ENCODE results near the gene DCLK1. TPM values are rescaled to one million over a fixed set of nuclear protein-coding genes. Genes with fewer than 3 reads are reported as not detected.
"Not testable (repeated sequence)": the region's sequence is repeated elsewhere in the genome, so short reads cannot be mapped to it uniquely, and the experiment has no call there.

The DCLK1 gene
- total RNA-seq, 2 experiments from 2014 or later, result not detected

- Mint-ChIP-seq H3K27me3 (no peaks in the 10 kb centered on the region), H3K9me3 (peaks cover 2% of the 10 kb centered on the region), H3K27ac (no peak overlapping the region), H3K36me3 (no peaks in the 10 kb centered on the region), H3K4me3 (no peak overlapping the region), H3K4me1 (no peaks in the 10 kb centered on the region)
- DNase-seq (no peak), ATAC-seq (ENCODE audit: low read depth) (no peak)
- POLR2A ChIA-PET, result no interaction called here
Measured at GRCh38 chr13:36089130-36089647, 42.0 kb downstream of the DCLK1 start.

GRCh38 chr13:36088463-36088862 lies 42.7 kb downstream of the DCLK1 start:
- Mint-ChIP-seq H3K4me3 (no peak overlapping the region), H3K27ac (no peak overlapping the region), H3K36me3 (no peaks in the 10 kb centered on the region), H3K27me3 (no peaks in the 10 kb centered on the region), H3K9me3 (peaks cover 2% of the 10 kb centered on the region), H3K4me1 (no peaks in the 10 kb centered on the region)
- ATAC-seq (ENCODE audit: low read depth) (no peak), DNase-seq (no peak)
- POLR2A ChIA-PET, result no interaction called here

- ATAC-seq (ENCODE audit: low read depth), result no peak
- H3K4me1 Mint-ChIP-seq, result no peaks in the 10 kb centered on the region
- H3K27ac Mint-ChIP-seq, result no peak overlapping the region
- H3K36me3 Mint-ChIP-seq, result no peaks in the 10 kb centered on the region
- H3K4me3 Mint-ChIP-seq, result no peak overlapping the region
- no peak for DNase-seq
- POLR2A ChIA-PET, result no interaction called here
- no peaks in the 10 kb centered on the region for H3K27me3 Mint-ChIP-seq
- peaks cover 2% of the 10 kb centered on the region for H3K9me3 Mint-ChIP-seq
Measured at GRCh38 chr13:36088001-36088400, 43.2 kb downstream of the DCLK1 start.

- POLR2A ChIA-PET, result no interaction called here
- no peak for DNase-seq
Measured at GRCh38 chr13:36086117-36086516, 45.1 kb downstream of the DCLK1 start.

GRCh38 chr13:36084131-36084530 lies 47.1 kb downstream of the DCLK1 start:
- ATAC-seq (ENCODE audit: low read depth), result no peak
- POLR2A ChIA-PET, result no interaction called here
- DNase-seq, result no peak
- H3K27me3 Mint-ChIP-seq, result no peaks in the 10 kb centered on the region
- no peak overlapping the region for H3K4me3 Mint-ChIP-seq
- H3K27ac Mint-ChIP-seq, result no peak overlapping the region
- no peaks in the 10 kb centered on the region for H3K4me1 Mint-ChIP-seq
- no peaks in the 10 kb centered on the region for H3K36me3 Mint-ChIP-seq
- H3K9me3 Mint-ChIP-seq, result peaks cover 5% of the 10 kb centered on the region

More at GRCh38 chr13:36086117-36086516, 45.1 kb downstream of the DCLK1 start:
- H3K4me1 Mint-ChIP-seq, result no peaks in the 10 kb centered on the region
- H3K27me3 Mint-ChIP-seq, result no peaks in the 10 kb centered on the region
- peaks cover 4% of the 10 kb centered on the region for H3K9me3 Mint-ChIP-seq
- H3K36me3 Mint-ChIP-seq, result no peaks in the 10 kb centered on the region
- no peak overlapping the region for H3K4me3 Mint-ChIP-seq
- no peak for ATAC-seq (ENCODE audit: low read depth)
- H3K27ac Mint-ChIP-seq, result no peak overlapping the region

- H3K4me3 Mint-ChIP-seq, result no peak overlapping the region
- no peaks in the 10 kb centered on the region for H3K4me1 Mint-ChIP-seq
- ATAC-seq (ENCODE audit: low read depth), result no peak
- no peaks in the 10 kb centered on the region for H3K36me3 Mint-ChIP-seq
- no peaks in the 10 kb centered on the region for H3K27me3 Mint-ChIP-seq
- POLR2A ChIA-PET, result no interaction called here
- H3K9me3 Mint-ChIP-seq, result peaks cover 5% of the 10 kb centered on the region
- DNase-seq, result no peak
- no peak overlapping the region for H3K27ac Mint-ChIP-seq
Measured at GRCh38 chr13:36082806-36083205, 48.4 kb downstream of the DCLK1 start.

- H3K36me3 Mint-ChIP-seq, result no peaks in the 10 kb centered on the region
- POLR2A ChIA-PET, result no interaction called here
- no peak overlapping the region for H3K4me3 Mint-ChIP-seq
- ATAC-seq (ENCODE audit: low read depth), result no peak
- H3K27ac Mint-ChIP-seq, result no peak overlapping the region
- H3K9me3 Mint-ChIP-seq, result peaks cover 5% of the 10 kb centered on the region
- H3K27me3 Mint-ChIP-seq, result no peaks in the 10 kb centered on the region
- DNase-seq, result no peak
- H3K4me1 Mint-ChIP-seq, result no peaks in the 10 kb centered on the region
Measured at GRCh38 chr13:36082396-36082795, 48.8 kb downstream of the DCLK1 start.

GRCh38 chr13:36076211-36076610 lies 55.0 kb downstream of the DCLK1 start:
- H3K27me3 Mint-ChIP-seq, result no peaks in the 10 kb centered on the region
- no peaks in the 10 kb centered on the region for H3K4me1 Mint-ChIP-seq
- no peak for DNase-seq
- POLR2A ChIA-PET, result no interaction called here
- no peak for ATAC-seq (ENCODE audit: low read depth)
- H3K9me3 Mint-ChIP-seq, result peaks cover 3% of the 10 kb centered on the region
- no peak overlapping the region for H3K27ac Mint-ChIP-seq
- H3K4me3 Mint-ChIP-seq, result no peak overlapping the region
- H3K36me3 Mint-ChIP-seq, result no peaks in the 10 kb centered on the region

- H3K9me3 Mint-ChIP-seq, result no peaks in the 10 kb centered on the region
- H3K27ac Mint-ChIP-seq, result no peak overlapping the region
- H3K36me3 Mint-ChIP-seq, result no peaks in the 10 kb centered on the region
- POLR2A ChIA-PET, result no interaction called here
- peaks cover 1% of the 10 kb centered on the region for H3K27me3 Mint-ChIP-seq
- no peaks in the 10 kb centered on the region for H3K4me1 Mint-ChIP-seq
- DNase-seq (no peak), ATAC-seq (ENCODE audit: low read depth) (no peak)
- no peak overlapping the region for H3K4me3 Mint-ChIP-seq
Measured at GRCh38 chr13:36074659-36075058, 56.5 kb downstream of the DCLK1 start.

- Mint-ChIP-seq H3K4me3 (no peak overlapping the region), H3K36me3 (no peaks in the 10 kb centered on the region), H3K27me3 (peaks cover 3% of the 10 kb centered on the region), H3K9me3 (no peaks in the 10 kb centered on the region), H3K4me1 (no peaks in the 10 kb centered on the region), H3K27ac (no peak overlapping the region)
- POLR2A ChIA-PET, result no interaction called here
- ATAC-seq (ENCODE audit: low read depth), result no peak
- no peak for DNase-seq
Measured at GRCh38 chr13:36072152-36072935, 58.8 kb downstream of the DCLK1 start.

- POLR2A ChIA-PET; H3K27ac Mint-ChIP-seq; H3K4me1 Mint-ChIP-seq; DNase-seq; ATAC-seq (ENCODE audit: low read depth); H3K9me3 Mint-ChIP-seq; H3K4me3 Mint-ChIP-seq; H3K27me3 Mint-ChIP-seq; H3K36me3 Mint-ChIP-seq: not testable (repeated sequence)
Measured at GRCh38 chr13:36070504-36071192, 60.5 kb downstream of the DCLK1 start.

GRCh38 chr13:36069881-36070366 lies 61.3 kb downstream of the DCLK1 start:
- no peaks in the 10 kb centered on the region for H3K9me3 Mint-ChIP-seq
- DNase-seq (no peak), ATAC-seq (ENCODE audit: low read depth) (no peak)
- H3K27ac Mint-ChIP-seq, result no peak overlapping the region
- H3K27me3 Mint-ChIP-seq, result peaks cover 3% of the 10 kb centered on the region
- no peaks in the 10 kb centered on the region for H3K36me3 Mint-ChIP-seq
- no peak overlapping the region for H3K4me3 Mint-ChIP-seq
- no peaks in the 10 kb centered on the region for H3K4me1 Mint-ChIP-seq
- POLR2A ChIA-PET, result no interaction called here

GRCh38 chr13:36068991-36069390 lies 62.2 kb downstream of the DCLK1 start:
- Mint-ChIP-seq H3K36me3 (no peaks in the 10 kb centered on the region), H3K4me3 (no peak overlapping the region), H3K9me3 (no peaks in the 10 kb centered on the region), H3K27me3 (peaks cover 3% of the 10 kb centered on the region), H3K27ac (no peak overlapping the region), H3K4me1 (no peaks in the 10 kb centered on the region)
- DNase-seq, result no peak
- POLR2A ChIA-PET, result no interaction called here
- no peak for ATAC-seq (ENCODE audit: low read depth)

GRCh38 chr13:36068566-36068965 lies 62.6 kb downstream of the DCLK1 start:
- H3K27ac Mint-ChIP-seq, result no peak overlapping the region
- ATAC-seq (ENCODE audit: low read depth), result no peak
- peaks cover 3% of the 10 kb centered on the region for H3K27me3 Mint-ChIP-seq
- H3K9me3 Mint-ChIP-seq, result no peaks in the 10 kb centered on the region
- H3K4me1 Mint-ChIP-seq, result no peaks in the 10 kb centered on the region
- DNase-seq, result no peak
- no peaks in the 10 kb centered on the region for H3K36me3 Mint-ChIP-seq
- no peak overlapping the region for H3K4me3 Mint-ChIP-seq
- POLR2A ChIA-PET, result no interaction called here
